HG03175 (cell line): ENCODE results near the gene AVPR2.

Experiments
- ATAC-seq: cut with Tn5 transposase; IDR thresholded peaks from one replicate; pipeline ENCODE4 v1.9.1; 2021; ENCODE audit warnings: mild to moderate bottlenecking, moderate library complexity; ENCODE audit not compliant: unreplicated experiment

Gene AVPR2

GRCh38 chrX:153910446-153910845, 6.0 kb downstream of the AVPR2 start:
- ATAC-seq: no peak

- ATAC-seq: no peak
Measured at GRCh38 chrX:153911798-153912197, 7.3 kb downstream of the AVPR2 start.

GRCh38 chrX:153913211-153913610, 8.7 kb downstream of the AVPR2 start:
- no peak for ATAC-seq

- ATAC-seq: no peak
Measured at GRCh38 chrX:153913701-153914100, 9.2 kb downstream of the AVPR2 start.

GRCh38 chrX:153917869-153918268, 13.4 kb downstream of the AVPR2 start:
- no peak for ATAC-seq

GRCh38 chrX:153919281-153919680, 14.8 kb downstream of the AVPR2 start:
- no peak for ATAC-seq

- ATAC-seq: no peak
Measured at GRCh38 chrX:153920546-153920945, 16.1 kb downstream of the AVPR2 start.

GRCh38 chrX:153921070-153921469, 16.6 kb downstream of the AVPR2 start:
- no peak for ATAC-seq

GRCh38 chrX:153921511-153922446, 17.3 kb downstream of the AVPR2 start:
- no peak for ATAC-seq

GRCh38 chrX:153922932-153923857, 18.7 kb downstream of the AVPR2 start:
- ATAC-seq: no peak

GRCh38 chrX:153924149-153924861, 19.8 kb downstream of the AVPR2 start:
- ATAC-seq: no peak

GRCh38 chrX:153925387-153925738, 20.9 kb downstream of the AVPR2 start:
- ATAC-seq: no peak

- no peak for ATAC-seq
Measured at GRCh38 chrX:153925739-153926551, 21.5 kb downstream of the AVPR2 start, which contains the start of gene ARHGAP4. Gene ARHGAP4 (minus strand): TSS chrX:153926264. CDS start chrX:153926202, 62 bp downstream.

GRCh38 chrX:153926552-153926857, 22.0 kb downstream of the AVPR2 start:
- ATAC-seq: peak; percentile 0

- peak; percentile 46 for ATAC-seq
Measured at GRCh38 chrX:153926858-153927671, 22.6 kb downstream of the AVPR2 start.

- no peak for ATAC-seq
Measured at GRCh38 chrX:153927672-153927921, 23.1 kb downstream of the AVPR2 start.

- ATAC-seq: peak; percentile 75
Measured at GRCh38 chrX:153927922-153928760, 23.7 kb downstream of the AVPR2 start.

- no peak for ATAC-seq
Measured at GRCh38 chrX:153928846-153929245, 24.4 kb downstream of the AVPR2 start.

- ATAC-seq: no peak
Measured at GRCh38 chrX:153929576-153929975, 25.1 kb downstream of the AVPR2 start.
